GM21529 (cell line): ENCODE measurements around the gene ARID1B.

ENCODE experiments used
- ATAC-seq: cut with Tn5 transposase; IDR thresholded peaks from one replicate; pipeline ENCODE4 v1.9.1; 2021; ENCODE audit not compliant: unreplicated experiment

The ARID1B gene

DNA sequence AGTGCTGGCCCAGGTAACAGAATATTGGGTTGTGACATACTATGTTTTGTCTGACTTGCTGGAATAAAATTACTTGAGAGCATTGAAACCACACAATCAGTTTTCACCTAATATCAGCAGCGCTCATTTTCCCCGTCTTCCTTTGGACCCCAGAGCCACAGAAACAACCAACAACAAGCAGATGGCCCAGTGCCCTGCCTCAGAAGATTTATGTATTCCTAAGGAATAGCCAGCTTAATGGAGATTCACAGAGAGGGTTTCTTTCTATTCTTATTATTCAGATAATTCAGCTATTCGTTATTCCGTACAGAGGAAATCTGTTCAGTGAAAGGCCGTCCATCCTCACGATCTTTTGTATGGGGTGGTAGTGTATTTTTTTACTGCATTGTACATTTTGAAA, 391.3 kb downstream of the ARID1B start:
- no peak for ATAC-seq

- no peak for ATAC-seq
Observed at GRCh38 chr6:157169226-157169625, 392.0 kb downstream of the ARID1B start.

DNA sequence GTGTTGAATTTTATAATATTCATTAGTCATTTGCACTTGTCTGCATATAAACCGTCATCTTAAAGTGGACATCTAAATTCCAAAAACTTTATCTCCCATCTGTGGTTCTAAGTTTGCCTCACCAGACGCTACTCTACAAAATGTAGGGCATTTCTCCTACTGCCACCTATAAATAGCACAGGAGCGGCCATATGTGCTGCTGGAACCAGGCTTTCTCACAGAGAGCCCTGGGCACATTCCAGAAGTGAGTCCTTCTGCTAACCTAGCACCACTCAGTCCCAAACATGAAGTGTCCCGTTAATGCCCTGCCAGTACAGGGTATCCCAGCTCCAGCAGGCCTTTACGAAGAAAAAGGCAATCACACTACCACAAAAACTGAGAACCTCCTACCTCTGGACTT, 392.5 kb downstream of the ARID1B start:
- no peak for ATAC-seq

DNA sequence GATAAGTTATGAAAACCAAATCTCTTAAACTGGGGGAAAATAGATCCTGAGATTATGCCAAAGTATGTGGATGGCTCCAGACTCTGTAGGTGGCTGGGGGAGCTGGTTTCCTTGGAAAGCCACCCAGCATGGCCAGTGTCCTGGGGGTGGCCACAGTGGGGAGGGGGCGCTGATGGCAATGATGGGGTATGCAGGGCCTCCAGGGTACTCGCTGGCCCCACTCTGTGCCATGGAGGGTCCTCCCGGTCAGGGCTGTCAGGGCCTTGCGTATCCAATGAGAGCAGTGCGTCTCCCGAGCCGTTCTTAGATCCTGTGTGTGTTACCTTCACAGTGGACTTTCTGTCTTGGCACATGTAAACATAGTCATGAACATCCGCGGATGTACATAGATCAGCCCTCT, 393.4 kb downstream of the ARID1B start:
- no peak for ATAC-seq

GRCh38 chr6:157171801-157172200, 394.6 kb downstream of the ARID1B start:
- no peak for ATAC-seq

DNA sequence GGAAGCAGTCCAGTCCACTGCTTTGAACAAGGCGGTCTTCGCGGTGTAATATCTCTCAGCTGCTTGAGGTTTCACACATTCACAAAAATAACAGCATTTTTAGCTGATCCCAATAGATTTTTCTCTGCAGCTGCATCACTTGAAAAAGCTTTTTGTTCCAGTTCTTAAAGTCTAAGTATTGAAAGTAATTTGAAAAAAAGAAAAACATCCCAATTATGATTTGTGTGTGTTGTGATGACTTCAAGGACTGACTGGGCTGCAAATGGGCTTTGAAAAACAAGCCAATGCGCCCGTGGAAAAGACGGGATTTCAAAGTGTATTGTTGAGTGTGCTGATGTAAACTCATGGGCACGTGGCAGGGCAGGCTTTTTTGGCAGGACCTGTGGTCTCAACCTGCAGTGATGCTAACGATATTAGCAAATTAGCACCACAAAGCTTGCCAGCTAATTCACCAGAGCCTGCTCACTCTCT, 395.1 kb downstream of the ARID1B start:
- no peak for ATAC-seq

GRCh38 chr6:157172830-157173536, 395.8 kb downstream of the ARID1B start:
- no peak for ATAC-seq

GRCh38 chr6:157173776-157174175, 396.6 kb downstream of the ARID1B start:
- no peak for ATAC-seq

- ATAC-seq = no peak
Observed at GRCh38 chr6:157174731-157175130, 397.6 kb downstream of the ARID1B start.

DNA sequence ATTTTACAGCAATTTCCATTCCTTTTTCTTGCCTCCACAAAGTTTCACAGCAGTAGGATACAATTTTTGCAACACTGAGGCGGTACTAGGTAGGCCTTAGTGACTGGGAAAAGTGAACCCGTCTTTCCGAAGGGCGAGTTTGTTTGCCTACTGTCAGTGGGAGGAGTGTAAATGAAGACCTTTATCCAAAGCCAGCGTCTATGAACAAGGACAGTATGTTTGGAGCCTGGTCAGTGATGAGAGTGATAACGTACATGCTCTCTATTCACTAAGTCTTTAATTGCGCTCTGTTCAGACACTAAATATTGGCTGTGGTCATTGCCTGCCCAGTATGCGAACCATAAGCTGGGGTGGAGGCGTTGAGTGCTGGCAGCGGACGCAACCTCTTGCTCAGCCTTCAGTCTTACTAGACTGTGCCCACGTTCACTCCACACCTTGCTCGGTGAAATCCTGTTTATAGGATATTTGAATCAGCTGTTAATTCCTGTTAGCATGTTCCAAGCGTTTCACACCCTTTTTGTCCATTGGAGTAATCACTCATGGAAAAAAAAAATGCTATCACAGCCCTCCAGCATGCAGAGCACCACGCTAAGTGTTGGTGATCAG, 400.7 kb downstream of the ARID1B start:
- no peak for ATAC-seq

DNA sequence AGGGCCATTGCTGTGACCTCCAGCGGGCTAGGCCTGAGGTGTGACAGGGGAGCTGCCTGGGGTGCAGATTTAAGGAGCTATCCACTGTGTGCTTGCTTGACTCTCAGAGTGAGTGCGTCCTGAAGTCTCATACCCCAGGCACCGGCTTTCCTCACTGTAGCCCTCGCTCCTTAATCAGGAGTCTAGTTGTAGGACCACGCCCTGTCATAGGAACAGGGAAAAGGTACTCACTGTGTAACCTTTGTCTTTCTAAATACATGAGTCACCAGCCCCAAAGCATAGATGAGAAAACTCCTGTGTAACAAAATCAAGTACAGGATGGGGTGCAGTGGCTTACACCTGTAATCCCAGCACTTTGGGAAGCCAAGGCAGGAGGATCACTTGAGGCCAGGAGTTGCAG, 404.5 kb downstream of the ARID1B start:
- ATAC-seq = no peak

DNA sequence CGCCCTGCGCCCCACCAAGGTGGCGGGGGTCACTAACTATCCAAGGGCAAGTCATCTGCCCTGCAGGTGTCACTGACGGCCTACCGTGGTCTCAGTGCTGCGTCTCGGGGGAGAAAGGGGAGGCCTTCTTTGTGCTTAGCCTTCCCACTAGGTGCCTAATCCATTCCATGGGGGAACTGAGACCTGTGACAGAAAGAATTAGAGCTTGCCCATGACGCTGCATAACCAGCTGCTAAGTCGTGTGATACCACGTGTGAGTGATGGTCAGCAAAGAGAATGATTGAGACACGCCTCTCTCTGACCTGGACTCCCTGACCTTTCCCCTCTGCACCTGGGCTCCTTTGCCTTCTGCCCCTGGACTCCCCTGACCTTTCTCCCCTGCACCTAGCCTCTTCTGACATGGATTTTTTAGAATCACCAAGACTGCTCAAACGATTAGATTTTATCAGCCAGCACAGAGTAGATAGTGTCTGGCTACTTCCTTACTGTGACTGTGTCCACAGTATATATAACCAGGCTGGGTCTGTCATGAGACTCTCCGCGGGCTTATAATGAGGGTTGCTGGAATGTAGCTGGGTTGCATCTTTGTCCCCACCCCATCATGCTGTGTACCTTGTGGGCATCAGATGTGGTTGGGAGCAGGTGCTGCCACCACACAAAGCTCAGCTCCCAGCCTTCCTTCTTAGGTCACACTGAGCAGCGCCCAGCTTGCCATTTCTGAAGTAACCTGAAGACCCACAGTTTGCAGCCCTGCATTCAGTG, 405.5 kb downstream of the ARID1B start:
- no peak for ATAC-seq

DNA sequence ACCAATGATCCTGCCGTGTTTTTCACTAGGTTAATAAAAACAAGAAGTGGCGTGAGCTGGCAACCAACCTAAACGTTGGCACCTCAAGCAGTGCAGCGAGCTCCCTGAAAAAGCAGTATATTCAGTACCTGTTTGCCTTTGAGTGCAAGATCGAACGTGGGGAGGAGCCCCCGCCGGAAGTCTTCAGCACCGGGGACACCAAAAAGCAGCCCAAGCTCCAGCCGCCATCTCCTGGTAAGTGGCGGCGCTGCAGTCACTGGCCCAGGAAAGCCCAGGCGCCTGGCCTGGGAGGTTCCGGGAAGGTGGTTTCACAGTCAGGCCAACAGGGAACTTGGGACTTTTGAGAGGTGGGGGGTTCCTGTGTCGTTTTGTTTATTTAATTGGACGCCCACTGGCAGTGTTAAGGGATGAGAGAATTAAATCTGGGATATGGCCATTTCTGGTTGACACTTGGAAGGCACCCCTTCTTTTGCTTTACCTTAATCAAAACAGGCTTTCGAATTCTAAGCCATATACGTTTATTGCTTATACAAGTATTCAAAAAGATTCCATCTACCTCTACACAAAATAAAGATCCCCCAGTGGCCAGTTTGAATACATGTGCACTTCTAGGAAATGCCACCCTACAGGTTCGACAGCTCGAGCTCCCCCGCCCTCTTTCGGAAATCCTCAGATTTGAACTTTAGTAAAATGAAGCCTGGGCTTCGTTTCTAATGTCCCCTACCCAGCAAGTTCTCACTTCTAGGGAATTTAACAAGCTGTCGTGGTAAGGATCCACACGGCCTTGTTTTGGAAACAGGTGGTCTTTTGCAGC, 407.2 kb downstream of the ARID1B start:
- ATAC-seq = no peak

- ATAC-seq = no peak
Observed at GRCh38 chr6:157185171-157185570, 408.0 kb downstream of the ARID1B start.

- ATAC-seq = no peak
Observed at GRCh38 chr6:157185986-157186385, 408.8 kb downstream of the ARID1B start.

DNA sequence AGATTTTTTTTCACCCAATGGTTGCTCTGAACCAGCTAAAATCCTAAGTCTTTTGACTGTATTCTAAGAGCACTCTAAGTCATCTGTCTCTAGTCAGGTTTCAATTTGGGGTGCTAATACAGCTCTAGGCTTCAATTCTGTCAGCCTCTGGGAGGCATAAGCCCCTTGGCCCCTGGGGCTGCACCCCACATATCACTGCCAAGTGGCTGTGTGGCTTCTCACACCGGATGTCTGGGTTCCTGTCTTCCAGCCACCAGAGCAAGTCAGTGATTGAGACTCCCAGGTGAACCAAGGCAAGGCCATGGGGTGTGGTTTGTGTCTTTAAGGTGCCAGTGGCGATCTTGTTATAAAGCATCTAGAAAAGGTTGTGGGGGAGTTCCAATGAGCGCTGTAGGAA, 409.6 kb downstream of the ARID1B start:
- ATAC-seq = no peak

- ATAC-seq = no peak
Observed at GRCh38 chr6:157187182-157188083, 410.3 kb downstream of the ARID1B start.

DNA sequence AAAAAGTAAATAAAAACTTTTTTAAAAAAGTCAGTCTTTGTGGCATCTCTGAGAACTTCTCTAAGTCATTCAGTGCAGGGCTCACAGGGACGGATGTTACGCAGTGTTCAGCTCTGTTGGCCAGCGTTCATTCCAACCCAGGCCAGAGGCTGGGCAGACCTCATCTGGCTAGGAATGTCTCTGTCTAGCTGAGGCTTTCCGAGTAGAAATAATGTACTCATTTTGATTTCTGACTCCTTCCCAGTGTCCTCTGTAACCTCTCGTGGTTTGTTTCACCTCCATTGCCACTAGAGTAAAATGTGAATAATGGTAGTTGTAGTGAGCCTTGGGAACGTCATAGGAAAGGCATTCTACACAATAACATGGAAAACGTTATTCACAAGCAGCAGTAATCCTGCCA, 411.0 kb downstream of the ARID1B start:
- no peak for ATAC-seq

GRCh38 chr6:157193443-157193996, 416.3 kb downstream of the ARID1B start:
- no peak for ATAC-seq

GRCh38 chr6:157194110-157194509, 416.9 kb downstream of the ARID1B start:
- no peak for ATAC-seq
